ENCODE data around the gene CCNDBP1.
A peak's percentile ranks its signal among the peaks of the same experiment; 100 is the strongest.
"Not testable (repeated sequence)": the region's sequence is repeated elsewhere in the genome, so short reads cannot be mapped to it uniquely, and the experiment has no call there.

CCNDBP1 gene, protein sequence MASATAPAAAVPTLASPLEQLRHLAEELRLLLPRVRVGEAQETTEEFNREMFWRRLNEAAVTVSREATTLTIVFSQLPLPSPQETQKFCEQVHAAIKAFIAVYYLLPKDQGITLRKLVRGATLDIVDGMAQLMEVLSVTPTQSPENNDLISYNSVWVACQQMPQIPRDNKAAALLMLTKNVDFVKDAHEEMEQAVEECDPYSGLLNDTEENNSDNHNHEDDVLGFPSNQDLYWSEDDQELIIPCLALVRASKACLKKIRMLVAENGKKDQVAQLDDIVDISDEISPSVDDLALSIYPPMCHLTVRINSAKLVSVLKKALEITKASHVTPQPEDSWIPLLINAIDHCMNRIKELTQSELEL

GRCh38 chr15:43185157-43186002 lies at the start of gene CCNDBP1:
CCNDBP1 (plus strand) TSS chr15:43185403; CDS start chr15:43185499, 96 bp downstream.
- Mint-ChIP-seq H3K9me3 (ENCODE audit: low read depth) (no peaks in the 10 kb centered on the region), H3K4me1 (ENCODE audit: low read depth) (peaks cover 30% of the 10 kb centered on the region), H3K36me3 (peaks cover 5% of the 10 kb centered on the region), H3K27me3 (no peaks in the 10 kb centered on the region), H3K27ac (peak within 1 kb of the TSS; percentile 92), H3K4me3 (peak within 1 kb of the TSS; percentile 94)

GRCh38 chr15:43143203-43143941 lies 41.8 kb upstream of the CCNDBP1 start:
- peaks cover 25% of the 10 kb centered on the region for H3K36me3 Mint-ChIP-seq
- H3K27ac Mint-ChIP-seq: no peak overlapping the region

DNA sequence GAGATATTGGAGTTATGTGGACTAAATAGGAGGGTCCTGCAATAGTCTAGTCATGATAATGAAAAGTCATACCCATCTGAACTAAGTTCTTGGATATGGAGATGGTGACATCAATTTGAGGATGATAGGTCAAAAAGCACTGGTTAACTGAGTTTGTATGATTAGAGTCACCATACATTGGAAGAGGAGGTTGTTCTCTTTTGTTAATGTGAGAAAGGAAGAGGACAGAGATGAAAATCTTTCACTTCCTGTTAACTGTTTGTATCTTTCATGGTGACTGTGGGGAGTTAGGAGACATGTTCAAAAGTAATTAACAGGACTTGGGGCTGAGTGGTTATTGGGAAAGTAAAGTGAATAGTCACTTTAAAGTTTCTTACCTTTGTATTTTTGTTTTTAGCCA lies 40.7 kb upstream of the CCNDBP1 start:
- Mint-ChIP-seq H3K4me3 (no peak overlapping the region), H3K27me3 (no peaks in the 10 kb centered on the region), H3K27ac (no peak overlapping the region), H3K4me1 (ENCODE audit: low read depth) (peaks cover 16% of the 10 kb centered on the region), H3K9me3 (ENCODE audit: low read depth) (no peaks in the 10 kb centered on the region), H3K36me3 (peaks cover 23% of the 10 kb centered on the region)

More at GRCh38 chr15:43143203-43143941, 41.8 kb upstream of the CCNDBP1 start:
- Mint-ChIP-seq H3K27me3 (no peaks in the 10 kb centered on the region), H3K4me3 (no peak overlapping the region), H3K4me1 (ENCODE audit: low read depth) (peaks cover 16% of the 10 kb centered on the region), H3K9me3 (ENCODE audit: low read depth) (no peaks in the 10 kb centered on the region)

DNA sequence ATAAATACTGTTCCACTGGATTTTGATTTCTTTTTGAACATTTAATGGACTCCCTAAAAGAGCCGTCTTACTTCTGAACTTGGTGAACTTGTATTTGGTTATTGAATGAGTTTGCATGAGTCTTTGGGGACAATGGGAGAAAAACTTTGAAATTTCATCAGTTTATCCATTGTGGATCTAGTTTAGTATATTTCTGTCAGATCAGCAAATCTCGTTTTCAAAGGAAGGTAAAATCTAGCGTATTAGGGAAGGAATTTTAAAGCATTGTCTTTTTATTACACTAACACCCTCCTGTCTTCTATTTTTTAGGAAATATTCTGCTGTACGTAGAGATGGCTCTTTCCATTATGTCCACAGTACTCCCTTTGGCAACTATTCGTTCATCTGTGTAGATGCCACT lies 39.0 kb upstream of the CCNDBP1 start:
- H3K9me3 Mint-ChIP-seq (ENCODE audit: low read depth): no peaks in the 10 kb centered on the region
- no peaks in the 10 kb centered on the region for H3K27me3 Mint-ChIP-seq
- H3K4me1 Mint-ChIP-seq (ENCODE audit: low read depth): peaks cover 16% of the 10 kb centered on the region
- H3K4me3 Mint-ChIP-seq: no peak overlapping the region
- no peak overlapping the region for H3K27ac Mint-ChIP-seq
- H3K36me3 Mint-ChIP-seq: peaks cover 19% of the 10 kb centered on the region

GRCh38 chr15:43150191-43150929 lies 34.8 kb upstream of the CCNDBP1 start:
- Mint-ChIP-seq H3K36me3 (peaks cover 23% of the 10 kb centered on the region), H3K9me3 (ENCODE audit: low read depth) (no peaks in the 10 kb centered on the region), H3K27ac (no peak overlapping the region), H3K4me3 (no peak overlapping the region), H3K27me3 (no peaks in the 10 kb centered on the region), H3K4me1 (ENCODE audit: low read depth) (peaks cover 14% of the 10 kb centered on the region)

- no peak overlapping the region for H3K27ac Mint-ChIP-seq
- peaks cover 13% of the 10 kb centered on the region for H3K4me1 Mint-ChIP-seq (ENCODE audit: low read depth)
- H3K4me3 Mint-ChIP-seq: peak overlapping the region; percentile 63
- no peaks in the 10 kb centered on the region for H3K9me3 Mint-ChIP-seq (ENCODE audit: low read depth)
- H3K27me3 Mint-ChIP-seq: no peaks in the 10 kb centered on the region
- peaks cover 19% of the 10 kb centered on the region for H3K36me3 Mint-ChIP-seq
Observed at GRCh38 chr15:43151688-43152087, 33.5 kb upstream of the CCNDBP1 start.

- no peak overlapping the region for H3K4me3 Mint-ChIP-seq
Observed at GRCh38 chr15:43153269-43153668, 31.9 kb upstream of the CCNDBP1 start.

DNA sequence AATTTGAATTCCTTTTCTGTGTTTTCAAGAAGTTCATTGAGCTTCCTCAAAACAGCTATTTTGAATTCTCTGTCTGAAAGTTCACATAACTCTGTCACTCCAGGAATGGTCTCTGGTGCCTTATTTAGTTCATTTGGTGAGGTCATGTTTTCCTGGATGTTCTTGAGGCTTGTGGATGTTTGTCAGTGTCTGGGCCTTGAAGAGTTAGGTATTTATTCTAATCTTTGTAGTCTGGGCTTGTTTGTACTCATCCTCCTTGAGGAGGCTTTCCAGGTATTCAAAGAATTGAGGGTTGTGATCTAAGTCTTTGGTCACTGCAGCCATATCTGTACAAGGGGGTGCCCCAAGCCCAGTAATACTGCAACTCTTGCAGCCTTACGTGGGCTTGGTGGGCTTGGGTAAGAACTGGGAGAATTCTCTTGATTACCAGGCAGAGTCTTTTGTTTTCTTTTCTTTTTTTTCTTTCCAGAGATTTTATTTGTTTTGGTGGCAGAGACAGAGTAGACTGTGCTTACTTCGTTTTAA lies 19.3 kb upstream of the CCNDBP1 start:
- Mint-ChIP-seq H3K9me3 (ENCODE audit: low read depth) (no peaks in the 10 kb centered on the region), H3K4me1 (ENCODE audit: low read depth) (no peaks in the 10 kb centered on the region), H3K27ac (no peak overlapping the region), H3K4me3 (no peak overlapping the region), H3K36me3 (peaks cover 15% of the 10 kb centered on the region), H3K27me3 (no peaks in the 10 kb centered on the region)

More at GRCh38 chr15:43153269-43153668, 31.9 kb upstream of the CCNDBP1 start:
- Mint-ChIP-seq H3K27ac (no peak overlapping the region), H3K9me3 (ENCODE audit: low read depth) (no peaks in the 10 kb centered on the region), H3K27me3 (no peaks in the 10 kb centered on the region), H3K36me3 (peaks cover 21% of the 10 kb centered on the region), H3K4me1 (ENCODE audit: low read depth) (peaks cover 13% of the 10 kb centered on the region)

- H3K9me3 Mint-ChIP-seq (ENCODE audit: low read depth); H3K4me3 Mint-ChIP-seq; H3K27me3 Mint-ChIP-seq; H3K4me1 Mint-ChIP-seq (ENCODE audit: low read depth); H3K27ac Mint-ChIP-seq: not testable (repeated sequence)
- H3K36me3 Mint-ChIP-seq: peaks cover 15% of the 10 kb centered on the region
Observed at GRCh38 chr15:43167261-43167660, 17.9 kb upstream of the CCNDBP1 start.

- Mint-ChIP-seq H3K9me3 (ENCODE audit: low read depth) (no peaks in the 10 kb centered on the region), H3K27ac (no peak overlapping the region), H3K4me3 (no peak overlapping the region), H3K27me3 (no peaks in the 10 kb centered on the region), H3K4me1 (ENCODE audit: low read depth) (no peaks in the 10 kb centered on the region), H3K36me3 (peaks cover 20% of the 10 kb centered on the region)
Observed at GRCh38 chr15:43168192-43169107, 16.8 kb upstream of the CCNDBP1 start.

GRCh38 chr15:43169888-43170287 lies 15.3 kb upstream of the CCNDBP1 start:
- no peaks in the 10 kb centered on the region for H3K4me1 Mint-ChIP-seq (ENCODE audit: low read depth)

GRCh38 chr15:43175656-43176309 lies 9.4 kb upstream of the CCNDBP1 start:
- not testable (repeated sequence) for H3K27ac Mint-ChIP-seq; H3K4me3 Mint-ChIP-seq; H3K9me3 Mint-ChIP-seq (ENCODE audit: low read depth); H3K27me3 Mint-ChIP-seq; H3K4me1 Mint-ChIP-seq (ENCODE audit: low read depth)
- peaks cover 12% of the 10 kb centered on the region for H3K36me3 Mint-ChIP-seq

More at GRCh38 chr15:43169888-43170287, 15.3 kb upstream of the CCNDBP1 start:
- H3K27me3 Mint-ChIP-seq: no peaks in the 10 kb centered on the region
- H3K9me3 Mint-ChIP-seq (ENCODE audit: low read depth): no peaks in the 10 kb centered on the region
- H3K4me3 Mint-ChIP-seq: no peak overlapping the region
- H3K36me3 Mint-ChIP-seq: peaks cover 18% of the 10 kb centered on the region
- no peak overlapping the region for H3K27ac Mint-ChIP-seq

- not testable (repeated sequence) for H3K4me1 Mint-ChIP-seq (ENCODE audit: low read depth); H3K27me3 Mint-ChIP-seq; H3K4me3 Mint-ChIP-seq; H3K9me3 Mint-ChIP-seq (ENCODE audit: low read depth); H3K27ac Mint-ChIP-seq
- peaks cover 12% of the 10 kb centered on the region for H3K36me3 Mint-ChIP-seq
Observed at GRCh38 chr15:43177147-43177546, 8.1 kb upstream of the CCNDBP1 start.

All from activated naive CD8-positive, alpha-beta T cell (primary cell).